Endothelial cell of umbilical vein (primary cell): ENCODE data around the gene CEP20. TPM values are rescaled to one million over a fixed set of nuclear protein-coding genes. Genes with fewer than 3 reads are reported as not detected.
A peak's percentile ranks its signal among the peaks of the same experiment; 100 is the strongest.

Source experiments
- BruUV-seq: library from RNA; stranded (reverse); fragments of 400-500 nt; replicated peaks from 2 replicates; lab custom pipeline; 2021; lab: Mats Ljungman, UMichigan
- CTCF ChIA-PET: fragments of 300-600, 350-600 bp; sonication (Branson Sonifier 250); formaldehyde crosslinking; loops from one replicate; lab custom pipeline; 2021; ENCODE audit warnings: antibody characterized with exemption, inconsistent platforms; lab: Charles Lee
- POLR2A ChIA-PET: fragments of 300-600, 350-600 bp; sonication (Branson Sonifier 250); formaldehyde crosslinking; loops from one replicate; lab custom pipeline; 2021; ENCODE audit warnings: antibody characterized with exemption, inconsistent platforms; lab: Charles Lee
- DNase-seq: peaks from one replicate; pipeline ENCODE4 v3.0.0-alpha.2; 2011; ENCODE audit warnings: low read depth, low spot score
- FAIRE-seq: peaks from 2 replicates; lab custom pipeline; 2011; peaks lifted over from hg19 to GRCh38; lab: Jason Lieb, UNC
- H2AFZ ChIP-seq: 2 replicates; pipeline ENCODE4 v1.6.0; 2012; ENCODE audit warnings: low read depth, low read length, control low read depth, inconsistent platforms
- H3K27ac ChIP-seq: 2 replicates; pipeline ENCODE4 v1.5.1; 2011; ENCODE audit warnings: low read depth, mild to moderate bottlenecking, control low read depth, low read length, moderate library complexity; ENCODE audit not compliant: insufficient read depth
- H3K27me3 ChIP-seq, 2 experiments: 2 replicates each; pipeline versions ENCODE4 v1.6.0 to v1.6.1; 2011; ENCODE audit warnings: low read length in 2 of 2, mixed read lengths in 1 of 2; ENCODE audit not compliant: control insufficient read depth in 2 of 2, insufficient read depth in 2 of 2
- H3K36me3 ChIP-seq, 2 experiments: 2 replicates in 1 of 2; 3 replicates in 1 of 2; pipeline ENCODE4 v1.5.1; 2011; ENCODE audit warnings: low read length in 2 of 2, mild to moderate bottlenecking in 1 of 2, moderate library complexity in 1 of 2; ENCODE audit not compliant: control insufficient read depth in 2 of 2, insufficient read depth in 2 of 2; ENCODE audit errors: extremely low read depth in 1 of 2
- H3K4me1 ChIP-seq: 3 replicates; pipeline ENCODE4 v1.5.1; 2011; ENCODE audit warnings: mild to moderate bottlenecking, low read length; ENCODE audit not compliant: control insufficient read depth, insufficient read depth; ENCODE audit errors: extremely low read depth
- H3K4me2 ChIP-seq: 2 replicates; pipeline ENCODE4 v1.6.1; 2011; ENCODE audit warnings: low read length, control low read depth, mixed read lengths; ENCODE audit not compliant: insufficient read depth
- H3K4me3 ChIP-seq, 3 experiments: fragments of 200-600 bp in 1 of 3; sonication (generic), shearing (Covaris generic) in 1 of 3; replicated peaks in 1 of 3; 2 replicates each; pipeline ENCODE4 v1.5.1; 2011 to 2016; ENCODE audit warnings: control low read depth in 3 of 3, low read length in 3 of 3, mild to moderate bottlenecking in 2 of 3, inconsistent platforms in 1 of 3, low read depth in 1 of 3, moderate library complexity in 1 of 3; ENCODE audit not compliant: insufficient read depth in 1 of 3
- H3K79me2 ChIP-seq: 2 replicates; pipeline ENCODE4 v1.6.0; 2012; ENCODE audit warnings: low read length, inconsistent platforms; ENCODE audit not compliant: control insufficient read depth, insufficient read depth
- H3K9ac ChIP-seq: replicated peaks from 2 replicates; pipeline ENCODE3; 2011; ENCODE audit warnings: low read length, control low read depth; ENCODE audit not compliant: insufficient read depth; ENCODE audit errors: extremely low read depth
- H3K9me1 ChIP-seq: replicated peaks from 3 replicates; pipeline ENCODE4 v1.6.0; 2011; ENCODE audit warnings: mild to moderate bottlenecking, low read length; ENCODE audit not compliant: control insufficient read depth, insufficient read depth; ENCODE audit errors: extremely low read depth
- H3K9me3 ChIP-seq: replicated peaks from 2 replicates; pipeline ENCODE4 v1.5.1; 2012; ENCODE audit warnings: low read length, inconsistent platforms; ENCODE audit not compliant: control insufficient read depth, insufficient read depth
- H4K20me1 ChIP-seq: replicated peaks from 2 replicates; pipeline ENCODE3; 2011; ENCODE audit warnings: mild to moderate bottlenecking, low read length; ENCODE audit not compliant: control insufficient read depth, insufficient read depth; ENCODE audit errors: extremely low read depth
- FOS ChIP-seq: IDR thresholded peaks from 2 replicates; pipeline ENCODE4 v1.6.1; 2011; ENCODE audit warnings: mild to moderate bottlenecking, low read length, moderate library complexity, borderline replicate concordance; ENCODE audit not compliant: insufficient read depth
- GATA2 ChIP-seq: IDR thresholded peaks from 2 replicates; pipeline ENCODE4 v1.7.0; 2011; ENCODE audit warnings: low read depth, mild to moderate bottlenecking, moderate library complexity, mixed read lengths, low read length; ENCODE audit not compliant: insufficient read length, insufficient read depth
- MYC ChIP-seq: IDR thresholded peaks from one replicate; pipeline ENCODE4 v1.6.1; 2011; ENCODE audit warnings: mild to moderate bottlenecking, low read depth, low read length
- POLR2A ChIP-seq: IDR thresholded peaks from 2 replicates; pipeline ENCODE4 v1.6.1; 2012; ENCODE audit warnings: low read depth, mild to moderate bottlenecking, control low read depth, low read length
- POLR2AphosphoS5 ChIP-seq: IDR thresholded peaks from 2 replicates; pipeline ENCODE4 v1.6.1; 2012; ENCODE audit warnings: low read depth, mild to moderate bottlenecking, control low read depth, low read length, moderate library complexity; ENCODE audit not compliant: insufficient read depth
- dilution Hi-C: fragments of 300-500 bp; cut with MboI; formaldehyde crosslinking; loops from one replicate; pipeline ENCODE4 v1.15.0; 2019; ENCODE audit warnings: low sequenced_read_pairs; ENCODE audit not compliant: extremely low pct_ligation_motif_present
- intact Hi-C: fragments of 100-400 bp; cut with micrococcal nuclease; formaldehyde crosslinking; loops from one replicate; pipeline ENCODE4 v1.10.0; 2022
- polyA plus RNA-seq, 4 experiments: library from polyadenylated mRNA; depleted of rRNA in 3 of 4; stranded (reverse) in 3 of 4; unstranded in 1 of 4; fragments of >200 nt; gene quantifications; 2 replicates each; pipeline versions ENCODE4 v1.2.1 to v1.2.3, GENCODE V29; 2011 to 2012; ENCODE audit warnings: missing spikeins in 1 of 4
- total RNA-seq: library from RNA; stranded (reverse); gene quantifications from 2 replicates; pipeline ENCODE4 v1.2.3, GENCODE V29; 2021

Gene CEP20
- total and polyA plus RNA-seq, 2 donors (not counting 3 experiments of a cell fraction or from before 2014, with no cell fraction given): 9.5 to 28.0 TPM

DNA sequence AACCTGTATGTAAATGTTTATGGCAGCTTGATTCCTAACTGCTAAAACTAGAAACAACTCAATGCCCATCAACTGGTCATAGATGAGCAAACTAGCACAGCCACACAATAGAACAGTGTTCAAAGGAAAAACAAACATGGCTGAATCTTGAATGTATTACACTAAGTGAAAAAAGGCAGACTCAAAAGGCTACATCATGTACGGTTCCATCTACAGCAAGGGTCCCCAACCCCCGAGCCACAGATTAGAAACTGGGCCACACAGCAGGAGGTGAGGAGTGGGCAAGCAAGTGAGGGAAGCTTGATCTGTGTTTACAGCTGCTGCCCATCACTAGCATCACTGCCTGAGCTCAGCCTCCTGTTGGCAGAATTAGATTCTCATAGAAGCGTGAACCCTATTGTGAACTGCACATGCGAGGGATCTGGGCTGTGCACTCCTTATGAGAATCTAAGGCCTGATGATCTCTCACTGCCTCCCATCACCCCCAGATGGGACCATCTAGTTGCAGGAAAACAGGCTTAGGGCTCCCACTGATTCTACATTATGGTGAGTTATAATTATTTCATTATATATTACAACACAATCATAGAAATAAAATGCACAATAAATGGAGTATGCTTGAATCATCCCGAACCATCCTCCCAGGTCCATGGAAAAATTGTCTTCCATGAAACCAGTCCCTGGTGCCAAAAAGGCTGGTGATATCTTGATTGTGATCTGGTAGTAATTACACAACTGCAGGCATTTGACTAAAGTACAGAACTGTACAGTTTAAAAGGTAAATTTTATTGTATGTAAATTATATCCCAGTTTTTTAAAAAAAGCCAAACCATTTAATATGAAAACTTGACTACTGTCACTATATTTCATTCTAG lies 7.7 kb downstream of the CEP20 start:
- TF ChIP-seq MYC: no peak
- TF ChIP-seq GATA2: no peak
- TF ChIP-seq POLR2A: no peak
- Histone ChIP-seq H3K4me1 (peaks cover 7% of the 10 kb centered on the region), H2AFZ (no peak overlapping the region), H3K27ac (no peak overlapping the region), H3K9me3 (no peaks in the 10 kb centered on the region), H3K27me3 (no peaks in the 10 kb centered on the region), H3K36me3 (peaks cover 0 to 2% of the 10 kb centered on the region in 2 experiments), H3K4me2 (no peak overlapping the region), H3K9me1 (no peaks in the 10 kb centered on the region), H3K4me3 (no peak overlapping the region), H3K9ac (no peak overlapping the region), H4K20me1 (no peaks in the 10 kb centered on the region), H3K79me2 (peaks cover 10% of the 10 kb centered on the region)
- no peak for DNase-seq
- BruUV-seq: no TSS peak
- intact Hi-C loops: no loop called here
- dilution Hi-C loops: no loop called here
- ChIA-PET CTCF (interaction anchor here (0.5 to 2.5 kb wide), 4 partner anchors 8 to 117 kb away, joined by 3 to 8 read pairs (median 4); partner anchors contain the start of gene CEP20), POLR2A (no interaction called here)
- FAIRE-seq: no peak

DNA sequence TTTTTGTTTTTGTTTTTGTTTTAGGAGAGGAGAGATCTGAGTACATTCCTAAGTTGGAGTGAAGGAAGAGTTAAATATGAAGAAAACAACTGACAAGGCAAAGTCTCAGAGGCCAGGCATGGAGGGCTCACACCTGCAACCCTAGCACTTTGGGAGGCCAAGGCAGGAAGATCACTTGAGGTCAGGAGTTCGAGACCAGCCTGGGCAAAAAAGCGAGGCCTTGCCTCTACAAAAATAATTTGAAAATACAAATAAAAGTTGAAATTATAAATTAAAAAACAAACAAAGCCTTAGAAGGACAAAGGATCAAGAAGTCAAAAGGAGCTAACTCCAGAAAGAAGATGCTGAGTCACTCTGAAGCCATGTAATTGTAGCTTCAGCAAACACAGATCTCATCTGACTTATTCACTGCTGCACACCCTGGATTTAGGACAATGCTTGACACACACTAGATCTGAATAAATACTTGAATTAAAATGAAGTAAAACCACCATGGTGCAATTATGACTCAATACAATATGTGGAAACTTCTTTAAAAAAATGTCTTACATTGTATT lies 9.1 kb downstream of the CEP20 start:
- TF ChIP-seq FOS (peak; percentile 14), POLR2AphosphoS5 (no peak)
- Histone ChIP-seq H2AFZ (no peak overlapping the region), H3K9ac (no peak overlapping the region), H3K4me3 (no peak overlapping the region), H3K27ac (peak overlapping the region; percentile 72), H3K4me2 (no peak overlapping the region), H3K9me3 (no peaks in the 10 kb centered on the region), H3K27me3 (no peaks in the 10 kb centered on the region), H3K4me1 (peaks cover 10% of the 10 kb centered on the region), H3K79me2 (no peaks in the 10 kb centered on the region), H3K9me1 (no peaks in the 10 kb centered on the region), H4K20me1 (no peaks in the 10 kb centered on the region), H3K36me3 (peaks cover 0 to 2% of the 10 kb centered on the region in 2 experiments)
- ChIA-PET POLR2A (no interaction called here), CTCF (interaction anchor here (0.9 to 2.5 kb wide), 7 partner anchors 9 to 174 kb away, joined by 3 to 8 read pairs (median 3); partner anchors contain the start of gene CEP20)
- BruUV-seq: no TSS peak
- DNase-seq (peak; percentile 38), FAIRE-seq (peak; percentile 78)
- dilution Hi-C loops (no loop called here), intact Hi-C loops (loop anchor here (5.0 to 10.0 kb wide), 2 partner anchors 143 to 315 kb away; no protein-coding TSS in a partner anchor)
